ENCODE data around the gene MOSMO. TPM values are rescaled to one million over a fixed set of nuclear protein-coding genes. Genes with fewer than 3 reads are reported as not detected.

MOSMO gene
- total and polyA plus RNA-seq, 9 of the 15 experiments (the other 6 are each of a cell fraction or from before 2014, with no cell fraction given): 1.9 to 13.3 (median 7.7) TPM

DNA sequence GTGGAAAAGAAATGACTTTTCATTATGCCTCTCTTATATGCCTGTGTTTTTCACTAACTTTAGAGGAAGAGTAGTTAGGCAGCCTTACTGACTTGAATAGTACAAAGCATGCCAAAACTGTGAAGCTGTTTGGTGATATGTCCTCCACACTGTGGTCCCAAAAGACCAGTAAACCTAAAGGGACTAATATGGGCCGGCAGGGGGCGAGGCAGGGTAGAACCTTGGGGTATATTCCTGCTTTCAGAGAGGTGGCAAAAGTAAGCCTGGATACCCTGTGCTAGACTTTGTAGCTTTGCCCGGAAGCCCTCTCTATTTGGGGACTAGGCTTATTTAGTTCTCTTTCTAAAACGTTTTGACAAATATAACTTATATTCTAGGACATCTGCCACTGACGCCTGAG is 48.0 kb downstream of the MOSMO start (continued):
- TF ChIP-seq SRSF3 (IDR thresholded peaks at IDR 0.05; ENCODE audit: insufficient read depth, low read length) (no peak), TOE1 (IDR thresholded peaks at IDR 0.05; ENCODE audit: borderline replicate concordance) (no peak), TOE1 (CRISPR knock-in tag; IDR thresholded peaks at IDR 0.05; ENCODE audit: borderline replicate concordance, low read depth) (no peak), ZNF347 (CRISPR knock-in tag; IDR thresholded peaks at IDR 0.05; ENCODE audit: low read depth) (no peak), PPARD (CRISPR knock-in tag; IDR thresholded peaks at IDR 0.05) (no peak), MBD2 (IDR thresholded peaks at IDR 0.05; ENCODE audit: borderline replicate concordance, low read depth) (no peak)
- TF ChIP-seq, protein P1, sequence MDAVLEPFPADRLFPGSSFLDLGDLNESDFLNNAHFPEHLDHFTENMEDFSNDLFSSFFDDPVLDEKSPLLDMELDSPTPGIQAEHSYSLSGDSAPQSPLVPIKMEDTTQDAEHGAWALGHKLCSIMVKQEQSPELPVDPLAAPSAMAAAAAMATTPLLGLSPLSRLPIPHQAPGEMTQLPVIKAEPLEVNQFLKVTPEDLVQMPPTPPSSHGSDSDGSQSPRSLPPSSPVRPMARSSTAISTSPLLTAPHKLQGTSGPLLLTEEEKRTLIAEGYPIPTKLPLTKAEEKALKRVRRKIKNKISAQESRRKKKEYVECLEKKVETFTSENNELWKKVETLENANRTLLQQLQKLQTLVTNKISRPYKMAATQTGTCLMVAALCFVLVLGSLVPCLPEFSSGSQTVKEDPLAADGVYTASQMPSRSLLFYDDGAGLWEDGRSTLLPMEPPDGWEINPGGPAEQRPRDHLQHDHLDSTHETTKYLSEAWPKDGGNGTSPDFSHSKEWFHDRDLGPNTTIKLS (IDR thresholded peaks at IDR 0.05; ENCODE audit: borderline replicate concordance, low read depth): no peak
- TF ChIP-seq, protein P2, sequence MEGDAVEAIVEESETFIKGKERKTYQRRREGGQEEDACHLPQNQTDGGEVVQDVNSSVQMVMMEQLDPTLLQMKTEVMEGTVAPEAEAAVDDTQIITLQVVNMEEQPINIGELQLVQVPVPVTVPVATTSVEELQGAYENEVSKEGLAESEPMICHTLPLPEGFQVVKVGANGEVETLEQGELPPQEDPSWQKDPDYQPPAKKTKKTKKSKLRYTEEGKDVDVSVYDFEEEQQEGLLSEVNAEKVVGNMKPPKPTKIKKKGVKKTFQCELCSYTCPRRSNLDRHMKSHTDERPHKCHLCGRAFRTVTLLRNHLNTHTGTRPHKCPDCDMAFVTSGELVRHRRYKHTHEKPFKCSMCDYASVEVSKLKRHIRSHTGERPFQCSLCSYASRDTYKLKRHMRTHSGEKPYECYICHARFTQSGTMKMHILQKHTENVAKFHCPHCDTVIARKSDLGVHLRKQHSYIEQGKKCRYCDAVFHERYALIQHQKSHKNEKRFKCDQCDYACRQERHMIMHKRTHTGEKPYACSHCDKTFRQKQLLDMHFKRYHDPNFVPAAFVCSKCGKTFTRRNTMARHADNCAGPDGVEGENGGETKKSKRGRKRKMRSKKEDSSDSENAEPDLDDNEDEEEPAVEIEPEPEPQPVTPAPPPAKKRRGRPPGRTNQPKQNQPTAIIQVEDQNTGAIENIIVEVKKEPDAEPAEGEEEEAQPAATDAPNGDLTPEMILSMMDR (IDR thresholded peaks at IDR 0.05 in 2 of 3, conservative IDR thresholded peaks at IDR 0.05 in 1 of 3; ENCODE audit: insufficient read depth in 2 of 3, low read depth in 1 of 3, low read length in 3 of 3): peak; percentile 48 to 54 (median 51)
- TF ChIP-seq, protein P3, sequence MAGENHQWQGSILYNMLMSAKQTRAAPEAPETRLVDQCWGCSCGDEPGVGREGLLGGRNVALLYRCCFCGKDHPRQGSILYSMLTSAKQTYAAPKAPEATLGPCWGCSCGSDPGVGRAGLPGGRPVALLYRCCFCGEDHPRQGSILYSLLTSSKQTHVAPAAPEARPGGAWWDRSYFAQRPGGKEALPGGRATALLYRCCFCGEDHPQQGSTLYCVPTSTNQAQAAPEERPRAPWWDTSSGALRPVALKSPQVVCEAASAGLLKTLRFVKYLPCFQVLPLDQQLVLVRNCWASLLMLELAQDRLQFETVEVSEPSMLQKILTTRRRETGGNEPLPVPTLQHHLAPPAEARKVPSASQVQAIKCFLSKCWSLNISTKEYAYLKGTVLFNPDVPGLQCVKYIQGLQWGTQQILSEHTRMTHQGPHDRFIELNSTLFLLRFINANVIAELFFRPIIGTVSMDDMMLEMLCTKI (IDR thresholded peaks at IDR 0.05; ENCODE audit: partially characterized antibody): no peak
